Aorta (tissue), 5 donors: ENCODE measurements around the gene ALOX12. TPM values are rescaled to one million over a fixed set of nuclear protein-coding genes. Genes with fewer than 3 reads are reported as not detected.
"Not testable (repeated sequence)": the region's sequence is repeated elsewhere in the genome, so short reads cannot be mapped to it uniquely, and the experiment has no call there.

Source experiments
- ATAC-seq: fragments of 200-7000 bp; cut with Tn5 transposase; one replicate; pipeline ENCODE4 v1.9.1; 2022; ENCODE audit warnings: moderate library complexity; ENCODE audit not compliant: low FRiP score
- DNase-seq, 2 donors: peaks; one replicate each; pipeline ENCODE4 v3.0.0-alpha.2; 2020
- H3K27ac ChIP-seq, 2 donors: one replicate each; pipeline ENCODE4 v1.5.1; 2013; ENCODE audit warnings: low read length in 2 of 2, mild to moderate bottlenecking in 2 of 2, moderate library complexity in 2 of 2, control low read depth in 1 of 2, inconsistent platforms in 1 of 2, low read depth in 1 of 2
- H3K27me3 ChIP-seq, 2 donors: one replicate each; pipeline ENCODE4 v1.6.1; 2013; ENCODE audit warnings: control low read depth in 1 of 2, low read length in 1 of 2, mild to moderate bottlenecking in 1 of 2, moderate library complexity in 1 of 2; ENCODE audit not compliant: insufficient read depth in 2 of 2, control insufficient read depth in 1 of 2
- H3K36me3 ChIP-seq, 2 donors: one replicate each; pipeline ENCODE4 v1.6.1; 2013; ENCODE audit warnings: control low read depth in 1 of 2, low read length in 1 of 2, mild to moderate bottlenecking in 1 of 2; ENCODE audit not compliant: insufficient read depth in 2 of 2, control insufficient read depth in 1 of 2
- H3K4me1 ChIP-seq, 2 donors: one replicate each; pipeline ENCODE4 v1.6.1; 2013; ENCODE audit warnings: low read length in 2 of 2, control low read depth in 1 of 2, mild to moderate bottlenecking in 1 of 2, moderate library complexity in 1 of 2; ENCODE audit not compliant: insufficient read depth in 2 of 2, control insufficient read depth in 1 of 2
- H3K4me3 ChIP-seq, 2 donors: one replicate each; pipeline ENCODE4 v1.5.1; 2013; ENCODE audit warnings: low read length in 2 of 2, control low read depth in 1 of 2, mild to moderate bottlenecking in 1 of 2
- H3K9me3 ChIP-seq: one replicate; pipeline ENCODE4 v1.6.1; 2013; ENCODE audit warnings: mild to moderate bottlenecking, low read length; ENCODE audit not compliant: control insufficient read depth
- WGBS, 2 donors: extraction: QIAGEN DNeasy Blood & Tissue Kit; methylation state at CpG; one replicate each; pipeline ENCODE4 v1.1.7; 2013; 5-methylcytosine and 5-hydroxymethylcytosine counted together
- intact Hi-C, 2 donors: fragments of 100-400 bp; cut with DNase I; formaldehyde crosslinking; loops; one replicate each; pipeline versions ENCODE4 v1.14.2 to v1.15.0; 2022
- polyA plus RNA-seq, 2 donors: library from polyadenylated mRNA; stranded (reverse); fragments of 200-250 nt; gene quantifications; one replicate each; pipeline ENCODE4 v1.2.3, GENCODE V29; 2013
- total RNA-seq, 2 donors: library from RNA; stranded (reverse); fragmentation: NEBNext Ultra II Directional; extraction: Animal tissue kit (Norgen Biotek cat#: 25700); gene quantifications; one replicate each; pipeline ENCODE4 v1.2.1, GENCODE V29; 2021
- donor health status: healthy with polysubstance abuse.
- donor health status: Bipolar disorder and iron deficiency.
- donor health status: DM: no; HTN: no; CAD: no.
- donor health status: DM: no; HTN: no; CAD: no.
- donor health status: DM: yes; HTN: yes; CAD: no.

The ALOX12 gene
- total and polyA plus RNA-seq, 4 donors = not detected

- H3K27me3 ChIP-seq = no peaks in the 10 kb centered on the region
- no peaks in the 10 kb centered on the region for H3K9me3 ChIP-seq
- ATAC-seq = no peak
- intact Hi-C loops = loop anchor here in 1 of 2 donors (10.0 kb wide), 1 partner anchor 249 kb away; the partner anchor contains the start of gene YBX2
- WGBS, 2 donors = 10% methylated on average over 15 of the region's 15 CpGs
- no peaks in the 10 kb centered on the region for H3K4me1 ChIP-seq
- H3K36me3 ChIP-seq = no peaks in the 10 kb centered on the region
- no peak overlapping the region for H3K4me3 ChIP-seq
- DNase-seq = no peak
- H3K27ac ChIP-seq = no peak overlapping the region
Observed at GRCh38 chr17:7046127-7046724, 50.4 kb downstream of the ALOX12 start.

GRCh38 chr17:7046725-7047397 is 51.0 kb downstream of the ALOX12 start:
- not testable (repeated sequence) for H3K4me1 ChIP-seq, H3K9me3 ChIP-seq, DNase-seq, H3K27ac ChIP-seq, ATAC-seq, H3K27me3 ChIP-seq, H3K36me3 ChIP-seq, H3K4me3 ChIP-seq
- WGBS, 2 donors = 13 to 17% methylated on average over 25 to 26 of the region's 26 CpGs
- intact Hi-C loops = loop anchor here in 1 of 2 donors (10.0 kb wide), 1 partner anchor 248 kb away; the partner anchor contains the start of gene YBX2

GRCh38 chr17:7047566-7047965 is 51.7 kb downstream of the ALOX12 start:
- DNase-seq (no peak), ATAC-seq (no peak)
- Histone ChIP-seq H3K27me3 (no peaks in the 10 kb centered on the region), H3K4me1 (no peaks in the 10 kb centered on the region), H3K27ac (no peak overlapping the region), H3K4me3 (no peak overlapping the region), H3K9me3 (no peaks in the 10 kb centered on the region), H3K36me3 (no peaks in the 10 kb centered on the region)
- intact Hi-C loops = loop anchor here in 1 of 2 donors (10.0 kb wide), 1 partner anchor 247 kb away; the partner anchor contains the start of gene YBX2
- WGBS, 2 donors = 62 to 66% methylated on average over 6 of the region's 6 CpGs

- no peaks in the 10 kb centered on the region for H3K4me1 ChIP-seq
- intact Hi-C loops = loop anchor here in 1 of 2 donors (10.0 kb wide), 1 partner anchor 246 kb away; the partner anchor contains the start of gene YBX2
- H3K36me3 ChIP-seq = no peaks in the 10 kb centered on the region
- whole genome bisulfite sequencing, 2 donors = 67 to 69% methylated on average over 6 of the region's 6 CpGs
- ATAC-seq (no peak), DNase-seq (no peak)
- H3K27me3 ChIP-seq = no peaks in the 10 kb centered on the region
- no peak overlapping the region for H3K4me3 ChIP-seq
- no peak overlapping the region for H3K27ac ChIP-seq
- no peaks in the 10 kb centered on the region for H3K9me3 ChIP-seq
Observed at GRCh38 chr17:7048968-7049367, 53.1 kb downstream of the ALOX12 start.

- WGBS, 2 donors = 84% methylated on average over 8 to 9 of the region's 9 CpGs
- intact Hi-C loops = loop anchor here in 1 of 2 donors (5.0 kb wide), 1 partner anchor 82 kb away; no protein-coding TSS in a partner anchor
- H3K27me3 ChIP-seq, ATAC-seq, H3K36me3 ChIP-seq, H3K4me3 ChIP-seq, H3K9me3 ChIP-seq, DNase-seq, H3K4me1 ChIP-seq, H3K27ac ChIP-seq: not testable (repeated sequence)
Observed at GRCh38 chr17:7050583-7050982, 54.7 kb downstream of the ALOX12 start.

GRCh38 chr17:7056386-7056785 is 60.5 kb downstream of the ALOX12 start:
- Histone ChIP-seq H3K9me3 (no peaks in the 10 kb centered on the region), H3K4me1 (no peaks in the 10 kb centered on the region), H3K36me3 (no peaks in the 10 kb centered on the region), H3K4me3 (no peak overlapping the region), H3K27me3 (no peaks in the 10 kb centered on the region), H3K27ac (no peak overlapping the region)
- ATAC-seq (no peak), DNase-seq (no peak)
- intact Hi-C loops = no loop called here
- WGBS, 2 donors = 74 to 82% methylated on average over 4 of the region's 4 CpGs

- 59 to 60% methylated on average over 7 of the region's 7 CpGs for WGBS, 2 donors
- no peak overlapping the region for H3K27ac ChIP-seq
- no peaks in the 10 kb centered on the region for H3K4me1 ChIP-seq
- no peaks in the 10 kb centered on the region for H3K9me3 ChIP-seq
- no peak for ATAC-seq
- no peak overlapping the region for H3K4me3 ChIP-seq
- DNase-seq = no peak
- intact Hi-C loops = no loop called here
- H3K27me3 ChIP-seq = no peaks in the 10 kb centered on the region
- no peaks in the 10 kb centered on the region for H3K36me3 ChIP-seq
Observed at GRCh38 chr17:7058831-7059447, 63.1 kb downstream of the ALOX12 start.
